Endothelial cell of umbilical vein (primary cell): ENCODE measurements around the gene RBM44. TPM values are rescaled to one million over a fixed set of nuclear protein-coding genes. Genes with fewer than 3 reads are reported as not detected.

Experiments
- BruUV-seq: library from RNA; stranded (reverse); fragments of 400-500 nt; replicated peaks from 2 replicates; lab custom pipeline; 2021; lab: Mats Ljungman, UMichigan
- CTCF ChIA-PET: fragments of 300-600, 350-600 bp; sonication (Branson Sonifier 250); formaldehyde crosslinking; loops from one replicate; lab custom pipeline; 2021; ENCODE audit warnings: antibody characterized with exemption, inconsistent platforms; lab: Charles Lee
- POLR2A ChIA-PET: fragments of 300-600, 350-600 bp; sonication (Branson Sonifier 250); formaldehyde crosslinking; loops from one replicate; lab custom pipeline; 2021; ENCODE audit warnings: antibody characterized with exemption, inconsistent platforms; lab: Charles Lee
- DNase-seq: peaks from one replicate; pipeline ENCODE4 v3.0.0-alpha.2; 2011; ENCODE audit warnings: low read depth, low spot score
- FAIRE-seq: peaks from 2 replicates; lab custom pipeline; 2011; peaks lifted over from hg19 to GRCh38; lab: Jason Lieb, UNC
- H2AFZ ChIP-seq: 2 replicates; pipeline ENCODE4 v1.6.0; 2012; ENCODE audit warnings: low read depth, low read length, control low read depth, inconsistent platforms
- H3K27ac ChIP-seq: 2 replicates; pipeline ENCODE4 v1.5.1; 2011; ENCODE audit warnings: low read depth, mild to moderate bottlenecking, control low read depth, low read length, moderate library complexity; ENCODE audit not compliant: insufficient read depth
- H3K27me3 ChIP-seq, 2 experiments: 2 replicates each; pipeline versions ENCODE4 v1.6.0 to v1.6.1; 2011; ENCODE audit warnings: low read length in 2 of 2, mixed read lengths in 1 of 2; ENCODE audit not compliant: control insufficient read depth in 2 of 2, insufficient read depth in 2 of 2
- H3K36me3 ChIP-seq, 2 experiments: 2 replicates in 1 of 2; 3 replicates in 1 of 2; pipeline ENCODE4 v1.5.1; 2011; ENCODE audit warnings: low read length in 2 of 2, mild to moderate bottlenecking in 1 of 2, moderate library complexity in 1 of 2; ENCODE audit not compliant: control insufficient read depth in 2 of 2, insufficient read depth in 2 of 2; ENCODE audit errors: extremely low read depth in 1 of 2
- H3K4me1 ChIP-seq: 3 replicates; pipeline ENCODE4 v1.5.1; 2011; ENCODE audit warnings: mild to moderate bottlenecking, low read length; ENCODE audit not compliant: control insufficient read depth, insufficient read depth; ENCODE audit errors: extremely low read depth
- H3K4me2 ChIP-seq: 2 replicates; pipeline ENCODE4 v1.6.1; 2011; ENCODE audit warnings: low read length, control low read depth, mixed read lengths; ENCODE audit not compliant: insufficient read depth
- H3K4me3 ChIP-seq, 3 experiments: fragments of 200-600 bp in 1 of 3; sonication (generic), shearing (Covaris generic) in 1 of 3; replicated peaks in 1 of 3; 2 replicates each; pipeline ENCODE4 v1.5.1; 2011 to 2016; ENCODE audit warnings: control low read depth in 3 of 3, low read length in 3 of 3, mild to moderate bottlenecking in 2 of 3, inconsistent platforms in 1 of 3, low read depth in 1 of 3, moderate library complexity in 1 of 3; ENCODE audit not compliant: insufficient read depth in 1 of 3
- H3K79me2 ChIP-seq: 2 replicates; pipeline ENCODE4 v1.6.0; 2012; ENCODE audit warnings: low read length, inconsistent platforms; ENCODE audit not compliant: control insufficient read depth, insufficient read depth
- H3K9ac ChIP-seq: replicated peaks from 2 replicates; pipeline ENCODE3; 2011; ENCODE audit warnings: low read length, control low read depth; ENCODE audit not compliant: insufficient read depth; ENCODE audit errors: extremely low read depth
- H3K9me1 ChIP-seq: replicated peaks from 3 replicates; pipeline ENCODE4 v1.6.0; 2011; ENCODE audit warnings: mild to moderate bottlenecking, low read length; ENCODE audit not compliant: control insufficient read depth, insufficient read depth; ENCODE audit errors: extremely low read depth
- H3K9me3 ChIP-seq: replicated peaks from 2 replicates; pipeline ENCODE4 v1.5.1; 2012; ENCODE audit warnings: low read length, inconsistent platforms; ENCODE audit not compliant: control insufficient read depth, insufficient read depth
- H4K20me1 ChIP-seq: replicated peaks from 2 replicates; pipeline ENCODE3; 2011; ENCODE audit warnings: mild to moderate bottlenecking, low read length; ENCODE audit not compliant: control insufficient read depth, insufficient read depth; ENCODE audit errors: extremely low read depth
- CTCF ChIP-seq, 2 donors: IDR thresholded peaks; 1 replicate in 1 of 2; 2 replicates in 1 of 2; pipeline ENCODE4 v1.5.1; 2011; ENCODE audit warnings: low read length in 2 of 2, mild to moderate bottlenecking in 2 of 2, moderate library complexity in 2 of 2, control low read depth in 1 of 2, inconsistent platforms in 1 of 2, low read depth in 1 of 2; ENCODE audit not compliant: insufficient read depth in 1 of 2; ENCODE audit errors: extremely low read depth in 1 of 2
- EZH2 ChIP-seq: IDR thresholded peaks from 2 replicates; pipeline ENCODE4 v1.6.1; 2012; ENCODE audit warnings: borderline replicate concordance, low read depth, mild to moderate bottlenecking, moderate library complexity, low read length, inconsistent platforms; ENCODE audit not compliant: severe bottlenecking
- FOS ChIP-seq: IDR thresholded peaks from 2 replicates; pipeline ENCODE4 v1.6.1; 2011; ENCODE audit warnings: mild to moderate bottlenecking, low read length, moderate library complexity, borderline replicate concordance; ENCODE audit not compliant: insufficient read depth
- GATA2 ChIP-seq: IDR thresholded peaks from 2 replicates; pipeline ENCODE4 v1.7.0; 2011; ENCODE audit warnings: low read depth, mild to moderate bottlenecking, moderate library complexity, mixed read lengths, low read length; ENCODE audit not compliant: insufficient read length, insufficient read depth
- JUN ChIP-seq: IDR thresholded peaks from 2 replicates; pipeline ENCODE4 v1.6.1; 2011; ENCODE audit warnings: borderline replicate concordance, low read depth; ENCODE audit not compliant: insufficient read length, insufficient read depth
- MYC ChIP-seq: IDR thresholded peaks from one replicate; pipeline ENCODE4 v1.6.1; 2011; ENCODE audit warnings: mild to moderate bottlenecking, low read depth, low read length
- POLR2A ChIP-seq: IDR thresholded peaks from 2 replicates; pipeline ENCODE4 v1.6.1; 2012; ENCODE audit warnings: low read depth, mild to moderate bottlenecking, control low read depth, low read length
- POLR2AphosphoS5 ChIP-seq: IDR thresholded peaks from 2 replicates; pipeline ENCODE4 v1.6.1; 2012; ENCODE audit warnings: low read depth, mild to moderate bottlenecking, control low read depth, low read length, moderate library complexity; ENCODE audit not compliant: insufficient read depth
- dilution Hi-C: fragments of 300-500 bp; cut with MboI; formaldehyde crosslinking; loops from one replicate; pipeline ENCODE4 v1.15.0; 2019; ENCODE audit warnings: low sequenced_read_pairs; ENCODE audit not compliant: extremely low pct_ligation_motif_present
- intact Hi-C: fragments of 100-400 bp; cut with micrococcal nuclease; formaldehyde crosslinking; loops from one replicate; pipeline ENCODE4 v1.10.0; 2022
- polyA plus RNA-seq, 4 experiments: library from polyadenylated mRNA; depleted of rRNA in 3 of 4; stranded (reverse) in 3 of 4; unstranded in 1 of 4; fragments of >200 nt; gene quantifications; 2 replicates each; pipeline versions ENCODE4 v1.2.1 to v1.2.3, GENCODE V29; 2011 to 2012; ENCODE audit warnings: missing spikeins in 1 of 4
- total RNA-seq: library from RNA; stranded (reverse); gene quantifications from 2 replicates; pipeline ENCODE4 v1.2.3, GENCODE V29; 2021
- TF ChIP-seq, protein P1 (sequence below): IDR thresholded peaks from 2 replicates; pipeline ENCODE4 v1.6.1; 2011; ENCODE audit not compliant: insufficient read depth, insufficient read length

RBM44 gene
- total and polyA plus RNA-seq, 2 donors (not counting 3 experiments of a cell fraction or from before 2014, with no cell fraction given), result 0.14 to 0.53 TPM

GRCh38 chr2:237869343-237870102, 70.9 kb downstream of the RBM44 start:
- no peaks in the 10 kb centered on the region for H3K79me2 ChIP-seq
- no peak overlapping the region for H3K4me2 ChIP-seq
- H3K9me1 ChIP-seq, result no peaks in the 10 kb centered on the region
- no peak overlapping the region for H3K27ac ChIP-seq
- no peak for TF ChIP-seq CTCF (IDR thresholded peaks at IDR 0.05; ENCODE audit: extremely low read depth in 1 of 2, insufficient read depth in 1 of 2, low read depth in 1 of 2, low read length in 2 of 2)
- TF ChIP-seq POLR2A, result no peak
- no peak for TF ChIP-seq FOS
- TF ChIP-seq JUN, result no peak
- TF ChIP-seq EZH2, result no peak
- no peak for TF ChIP-seq GATA2
- no peak for TF ChIP-seq MYC
- TF ChIP-seq POLR2AphosphoS5, result no peak
- TF ChIP-seq, protein P1, sequence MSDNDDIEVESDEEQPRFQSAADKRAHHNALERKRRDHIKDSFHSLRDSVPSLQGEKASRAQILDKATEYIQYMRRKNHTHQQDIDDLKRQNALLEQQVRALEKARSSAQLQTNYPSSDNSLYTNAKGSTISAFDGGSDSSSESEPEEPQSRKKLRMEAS, result no peak
- no peaks in the 10 kb centered on the region for H3K36me3 ChIP-seq
- CTCF ChIA-PET, result no interaction called here
- no TSS peak for BruUV-seq
- FAIRE-seq (no peak), DNase-seq (no peak)
- dilution Hi-C loops (no loop called here), intact Hi-C loops (no loop called here)
- no peak overlapping the region for H3K4me3 ChIP-seq
- no peak overlapping the region for H2AFZ ChIP-seq
- H3K9me3 ChIP-seq, result no peaks in the 10 kb centered on the region
- H4K20me1 ChIP-seq, result no peaks in the 10 kb centered on the region
- H3K9ac ChIP-seq, result no peak overlapping the region
- POLR2A ChIA-PET, result no interaction called here
- H3K27me3 ChIP-seq, result no peaks in the 10 kb centered on the region
- H3K4me1 ChIP-seq, result peaks cover 5% of the 10 kb centered on the region
